ENCODE measurements around the gene RGPD8. TPM values are rescaled to one million over a fixed set of nuclear protein-coding genes. Genes with fewer than 3 reads are reported as not detected.

RGPD8 gene
- total and polyA plus RNA-seq, 2 of the 13 experiments (the other 11 are each of a cell fraction or from before 2014, with no cell fraction given), result 2.3 to 12.8 TPM

- TF ChIP-seq, protein P1, sequence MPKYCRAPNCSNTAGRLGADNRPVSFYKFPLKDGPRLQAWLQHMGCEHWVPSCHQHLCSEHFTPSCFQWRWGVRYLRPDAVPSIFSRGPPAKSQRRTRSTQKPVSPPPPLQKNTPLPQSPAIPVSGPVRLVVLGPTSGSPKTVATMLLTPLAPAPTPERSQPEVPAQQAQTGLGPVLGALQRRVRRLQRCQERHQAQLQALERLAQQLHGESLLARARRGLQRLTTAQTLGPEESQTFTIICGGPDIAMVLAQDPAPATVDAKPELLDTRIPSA (CRISPR knock-in tag; IDR thresholded peaks at IDR 0.05; ENCODE audit: borderline replicate concordance), result no peak
- TF ChIP-seq, protein P2, sequence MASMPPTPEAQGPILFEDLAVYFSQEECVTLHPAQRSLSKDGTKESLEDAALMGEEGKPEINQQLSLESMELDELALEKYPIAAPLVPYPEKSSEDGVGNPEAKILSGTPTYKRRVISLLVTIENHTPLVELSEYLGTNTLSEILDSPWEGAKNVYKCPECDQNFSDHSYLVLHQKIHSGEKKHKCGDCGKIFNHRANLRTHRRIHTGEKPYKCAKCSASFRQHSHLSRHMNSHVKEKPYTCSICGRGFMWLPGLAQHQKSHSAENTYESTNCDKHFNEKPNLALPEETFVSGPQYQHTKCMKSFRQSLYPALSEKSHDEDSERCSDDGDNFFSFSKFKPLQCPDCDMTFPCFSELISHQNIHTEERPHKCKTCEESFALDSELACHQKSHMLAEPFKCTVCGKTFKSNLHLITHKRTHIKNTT (CRISPR knock-in tag; IDR thresholded peaks at IDR 0.05), result no peak
- no peak for TF ChIP-seq MAFF (IDR thresholded peaks at IDR 0.05; ENCODE audit: low read depth, low read length)
- TF ChIP-seq CREB3 (CRISPR knock-in tag; IDR thresholded peaks at IDR 0.05), result no peak
- no peak for TF ChIP-seq ZSCAN30 (CRISPR knock-in tag; IDR thresholded peaks at IDR 0.05)
- peak; percentile 74 for TF ChIP-seq ZNF143 (CRISPR knock-in tag; IDR thresholded peaks at IDR 0.05)
- TF ChIP-seq ZNF878 (CRISPR knock-in tag; IDR thresholded peaks at IDR 0.05), result 0 out of 2 replicates have a peak, but pooled peaks have one; percentile 70
- TF ChIP-seq EEA1 (CRISPR knock-in tag; IDR thresholded peaks at IDR 0.05; ENCODE audit: borderline replicate concordance), result 0 out of 2 replicates have a peak, but pooled peaks have one; percentile 19
- TF ChIP-seq SAFB2 (CRISPR knock-in tag; IDR thresholded peaks at IDR 0.05; ENCODE audit: borderline replicate concordance, low read depth), result no peak; the same call in 1 of the 2 replicates
- TF ChIP-seq ZNF775 (CRISPR knock-in tag; IDR thresholded peaks at IDR 0.05; ENCODE audit: borderline replicate concordance), result 0 out of 2 replicates have a peak, but pooled peaks have one; percentile 38
- TF ChIP-seq, protein P3, sequence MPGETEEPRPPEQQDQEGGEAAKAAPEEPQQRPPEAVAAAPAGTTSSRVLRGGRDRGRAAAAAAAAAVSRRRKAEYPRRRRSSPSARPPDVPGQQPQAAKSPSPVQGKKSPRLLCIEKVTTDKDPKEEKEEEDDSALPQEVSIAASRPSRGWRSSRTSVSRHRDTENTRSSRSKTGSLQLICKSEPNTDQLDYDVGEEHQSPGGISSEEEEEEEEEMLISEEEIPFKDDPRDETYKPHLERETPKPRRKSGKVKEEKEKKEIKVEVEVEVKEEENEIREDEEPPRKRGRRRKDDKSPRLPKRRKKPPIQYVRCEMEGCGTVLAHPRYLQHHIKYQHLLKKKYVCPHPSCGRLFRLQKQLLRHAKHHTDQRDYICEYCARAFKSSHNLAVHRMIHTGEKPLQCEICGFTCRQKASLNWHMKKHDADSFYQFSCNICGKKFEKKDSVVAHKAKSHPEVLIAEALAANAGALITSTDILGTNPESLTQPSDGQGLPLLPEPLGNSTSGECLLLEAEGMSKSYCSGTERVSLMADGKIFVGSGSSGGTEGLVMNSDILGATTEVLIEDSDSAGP (CRISPR knock-in tag; IDR thresholded peaks at IDR 0.05; ENCODE audit: borderline replicate concordance), result 0 out of 2 replicates have a peak, but pooled peaks have one; percentile 9
- TF ChIP-seq ZNF30 (CRISPR knock-in tag; IDR thresholded peaks at IDR 0.05), result no peak
- TF ChIP-seq ATF4 (CRISPR knock-in tag; IDR thresholded peaks at IDR 0.05), result 0 out of 4 replicates have a peak, but pooled peaks of 1 of the 2 experiments have one; percentile 3
- TF ChIP-seq IRF2 (CRISPR knock-in tag; IDR thresholded peaks at IDR 0.05), result peak; percentile 24; the same call in 1 of the 2 replicates
- TF ChIP-seq GATA4 (IDR thresholded peaks at IDR 0.05; ENCODE audit: borderline replicate concordance, low read depth), result 0 out of 2 replicates have a peak, but pooled peaks have one; percentile 2
- no peak for TF ChIP-seq RFXAP (CRISPR knock-in tag; IDR thresholded peaks at IDR 0.05; ENCODE audit: borderline replicate concordance)
- TF ChIP-seq ZNF619 (CRISPR knock-in tag; IDR thresholded peaks at IDR 0.05), result no peak
- TF ChIP-seq SIX1 (CRISPR knock-in tag; IDR thresholded peaks at IDR 0.05; ENCODE audit: borderline replicate concordance), result no peak
- TF ChIP-seq ZFP36L2 (CRISPR knock-in tag; IDR thresholded peaks at IDR 0.05), result no peak
- TF ChIP-seq ZNF510 (CRISPR knock-in tag; IDR thresholded peaks at IDR 0.05; ENCODE audit: low read depth), result 0 out of 2 replicates have a peak, but pooled peaks have one; percentile 50
- TF ChIP-seq ZSCAN25 (CRISPR knock-in tag; IDR thresholded peaks at IDR 0.05), result no peak
- TF ChIP-seq MLLT10 (CRISPR knock-in tag; IDR thresholded peaks at IDR 0.05), result no peak
- no peak; the same call in 1 of the 2 replicates for TF ChIP-seq ZNF138 (CRISPR knock-in tag; IDR thresholded peaks at IDR 0.05; ENCODE audit: low read depth)
- 0 out of 2 replicates have a peak, but pooled peaks have one; percentile 19 for TF ChIP-seq GFI1 (CRISPR knock-in tag; IDR thresholded peaks at IDR 0.05; ENCODE audit: borderline replicate concordance)
- no peak for TF ChIP-seq PHB2 (IDR thresholded peaks at IDR 0.05; ENCODE audit: partially characterized antibody)
These were observed 48.2 kb upstream of the RGPD8 start, which contains the start of gene TTL (continued) for GRCh38 chr2:112481528-112482233.

Data from HepG2 (cell line).